ENCODE results near the gene NFKBIE. TPM values are rescaled to one million over a fixed set of nuclear protein-coding genes. Genes with fewer than 3 reads are reported as not detected.

NFKBIE gene
- total and polyA plus RNA-seq, 2 experiments from 2014 or later = 14.0 to 16.7 TPM

GRCh38 chr6:44301782-44302564 is 36.6 kb upstream of the NFKBIE start:
- TF ChIP-seq, protein P1, sequence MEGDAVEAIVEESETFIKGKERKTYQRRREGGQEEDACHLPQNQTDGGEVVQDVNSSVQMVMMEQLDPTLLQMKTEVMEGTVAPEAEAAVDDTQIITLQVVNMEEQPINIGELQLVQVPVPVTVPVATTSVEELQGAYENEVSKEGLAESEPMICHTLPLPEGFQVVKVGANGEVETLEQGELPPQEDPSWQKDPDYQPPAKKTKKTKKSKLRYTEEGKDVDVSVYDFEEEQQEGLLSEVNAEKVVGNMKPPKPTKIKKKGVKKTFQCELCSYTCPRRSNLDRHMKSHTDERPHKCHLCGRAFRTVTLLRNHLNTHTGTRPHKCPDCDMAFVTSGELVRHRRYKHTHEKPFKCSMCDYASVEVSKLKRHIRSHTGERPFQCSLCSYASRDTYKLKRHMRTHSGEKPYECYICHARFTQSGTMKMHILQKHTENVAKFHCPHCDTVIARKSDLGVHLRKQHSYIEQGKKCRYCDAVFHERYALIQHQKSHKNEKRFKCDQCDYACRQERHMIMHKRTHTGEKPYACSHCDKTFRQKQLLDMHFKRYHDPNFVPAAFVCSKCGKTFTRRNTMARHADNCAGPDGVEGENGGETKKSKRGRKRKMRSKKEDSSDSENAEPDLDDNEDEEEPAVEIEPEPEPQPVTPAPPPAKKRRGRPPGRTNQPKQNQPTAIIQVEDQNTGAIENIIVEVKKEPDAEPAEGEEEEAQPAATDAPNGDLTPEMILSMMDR (IDR thresholded peaks at IDR 0.05; ENCODE audit: poor library complexity) = no peak
- TF ChIP-seq EZH2 (IDR thresholded peaks at IDR 0.05; ENCODE audit: borderline replicate concordance) (no peak), EZH2phosphoT487 (IDR thresholded peaks at IDR 0.05; ENCODE audit: low read depth, severe bottlenecking, unreplicated experiment) (no peak)
- H3K4me1 ChIP-seq (ENCODE audit: insufficient read depth) = peaks cover 3% of the 10 kb centered on the region
- no peak for DNase-seq (ENCODE audit: low spot score)
- H3K36me3 ChIP-seq (replicated peaks; ENCODE audit: insufficient read depth, low read depth) = no peaks in the 10 kb centered on the region
- no peaks in the 10 kb centered on the region for H3K9me2 ChIP-seq (replicated peaks; ENCODE audit: insufficient read depth)
- no peak overlapping the region for H3K4me2 ChIP-seq
- 96% methylated on average over 14 of the region's 14 CpGs for WGBS (ENCODE audit: low lambda C conversion rate, missing lambda C conversion rate)
- no peaks in the 10 kb centered on the region for H4K20me1 ChIP-seq (ENCODE audit: insufficient read depth, poor library complexity, severe bottlenecking)
- peaks cover 21% of the 10 kb centered on the region for H3K27me3 ChIP-seq
- H2AFZ ChIP-seq = no peak overlapping the region
- H3K79me2 ChIP-seq = no peaks in the 10 kb centered on the region
- no peak overlapping the region for H3K4me3 ChIP-seq
- H3K9me3 ChIP-seq (ENCODE audit: low read depth) = no peaks in the 10 kb centered on the region
- H3K27ac ChIP-seq = no peak overlapping the region

DNA sequence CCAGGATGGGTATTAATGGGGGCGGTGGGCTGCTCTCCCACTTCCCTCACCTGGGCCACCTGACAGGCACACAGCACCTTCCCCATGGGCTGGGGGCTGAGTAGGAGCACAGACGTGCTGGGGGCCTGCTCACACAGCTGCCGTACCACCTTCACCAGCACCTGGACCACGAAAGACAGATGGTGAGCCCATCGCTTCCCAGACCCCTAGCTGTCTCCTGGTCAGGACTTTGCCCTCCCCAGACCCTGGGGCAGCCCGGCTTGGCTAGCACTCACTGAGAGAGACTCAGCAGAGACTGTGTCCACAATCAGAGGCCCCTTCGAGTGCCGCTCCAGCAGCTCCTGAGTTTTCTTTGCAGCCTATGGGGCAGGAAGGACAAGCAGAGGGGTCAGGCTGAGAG is 35.8 kb upstream of the NFKBIE start:
- no peak for TF ChIP-seq EZH2 (IDR thresholded peaks at IDR 0.05; ENCODE audit: borderline replicate concordance)
- no peak for TF ChIP-seq EZH2phosphoT487 (IDR thresholded peaks at IDR 0.05; ENCODE audit: low read depth, severe bottlenecking, unreplicated experiment)
- TF ChIP-seq, protein P1 (IDR thresholded peaks at IDR 0.05; ENCODE audit: poor library complexity) = no peak
- Histone ChIP-seq H3K4me1 (ENCODE audit: insufficient read depth) (peaks cover 3% of the 10 kb centered on the region), H3K9me3 (ENCODE audit: low read depth) (no peaks in the 10 kb centered on the region), H4K20me1 (ENCODE audit: insufficient read depth, poor library complexity, severe bottlenecking) (no peaks in the 10 kb centered on the region), H3K4me2 (no peak overlapping the region), H3K4me3 (no peak overlapping the region), H3K9me2 (replicated peaks; ENCODE audit: insufficient read depth) (no peaks in the 10 kb centered on the region), H3K27me3 (peaks cover 30% of the 10 kb centered on the region), H3K27ac (no peak overlapping the region), H3K36me3 (replicated peaks; ENCODE audit: insufficient read depth, low read depth) (no peaks in the 10 kb centered on the region), H3K79me2 (no peaks in the 10 kb centered on the region), H2AFZ (no peak overlapping the region)
- no peak for DNase-seq (ENCODE audit: low spot score)
- 95% methylated on average over 8 of the region's 8 CpGs for WGBS (ENCODE audit: low lambda C conversion rate, missing lambda C conversion rate)

- Histone ChIP-seq H3K36me3 (replicated peaks; ENCODE audit: insufficient read depth, low read depth) (no peaks in the 10 kb centered on the region), H4K20me1 (ENCODE audit: insufficient read depth, poor library complexity, severe bottlenecking) (no peaks in the 10 kb centered on the region), H3K27me3 (peaks cover 37% of the 10 kb centered on the region), H2AFZ (no peak overlapping the region), H3K27ac (no peak overlapping the region), H3K9me3 (ENCODE audit: low read depth) (no peaks in the 10 kb centered on the region), H3K4me2 (no peak overlapping the region), H3K9me2 (replicated peaks; ENCODE audit: insufficient read depth) (no peaks in the 10 kb centered on the region), H3K4me1 (ENCODE audit: insufficient read depth) (peaks cover 3% of the 10 kb centered on the region), H3K79me2 (no peaks in the 10 kb centered on the region), H3K4me3 (no peak overlapping the region)
- TF ChIP-seq EZH2 (IDR thresholded peaks at IDR 0.05; ENCODE audit: borderline replicate concordance) (no peak), EZH2phosphoT487 (IDR thresholded peaks at IDR 0.05; ENCODE audit: low read depth, severe bottlenecking, unreplicated experiment) (no peak)
- TF ChIP-seq, protein P1 (IDR thresholded peaks at IDR 0.05; ENCODE audit: poor library complexity) = no peak
- WGBS (ENCODE audit: low lambda C conversion rate, missing lambda C conversion rate) = 79% methylated on average over 7 of the region's 7 CpGs
- no peak for DNase-seq (ENCODE audit: low spot score)
These were observed 35.0 kb upstream of the NFKBIE start for GRCh38 chr6:44300292-44300823.

All from hepatocyte (in vitro differentiated cells).